ENCODE measurements around the gene PLEKHH1.

Gene PLEKHH1

GRCh38 chr14:67493092-67493717 is 39.9 kb upstream of the PLEKHH1 start:
- in situ Hi-C loops (cut with HindIII; ENCODE audit: low pct_ligation_motif_present, low sequenced_read_pairs), result no loop called here
- H3K36me3 ChIP-seq (replicated peaks), result no peaks in the 10 kb centered on the region
- TF ChIP-seq CTCF (IDR thresholded peaks at IDR 0.05; ENCODE audit: low read depth, low read length, missing control alignments), result no peak

GRCh38 chr14:67495827-67496226 is 37.3 kb upstream of the PLEKHH1 start:
- H3K27ac ChIP-seq, result no peak overlapping the region
- in situ Hi-C loops (cut with HindIII; ENCODE audit: low pct_ligation_motif_present, low sequenced_read_pairs), result no loop called here
- TF ChIP-seq CTCF (IDR thresholded peaks at IDR 0.05; ENCODE audit: low read depth, low read length, missing control alignments), result no peak
- DNase-seq, result no peak
- no peak overlapping the region for H3K4me3 ChIP-seq (ENCODE audit: low read depth, low read length)
- no peaks in the 10 kb centered on the region for H3K27me3 ChIP-seq (replicated peaks)
- no peaks in the 10 kb centered on the region for H3K36me3 ChIP-seq (replicated peaks)

More at GRCh38 chr14:67493092-67493717, 39.9 kb upstream of the PLEKHH1 start:
- Histone ChIP-seq H3K27ac (no peak overlapping the region), H3K4me3 (ENCODE audit: low read depth, low read length) (no peak overlapping the region), H3K27me3 (replicated peaks) (no peaks in the 10 kb centered on the region)
- no peak for DNase-seq

GRCh38 chr14:67497216-67497615 is 35.9 kb upstream of the PLEKHH1 start:
- in situ Hi-C loops (cut with HindIII; ENCODE audit: low pct_ligation_motif_present, low sequenced_read_pairs), result no loop called here
- no peak for DNase-seq
- H3K4me3 ChIP-seq (ENCODE audit: low read depth, low read length), result no peak overlapping the region
- TF ChIP-seq CTCF (IDR thresholded peaks at IDR 0.05; ENCODE audit: low read depth, low read length, missing control alignments), result no peak
- no peaks in the 10 kb centered on the region for H3K36me3 ChIP-seq (replicated peaks)
- no peak overlapping the region for H3K27ac ChIP-seq
- no peaks in the 10 kb centered on the region for H3K27me3 ChIP-seq (replicated peaks)

GRCh38 chr14:67497716-67498115 is 35.4 kb upstream of the PLEKHH1 start:
- Histone ChIP-seq H3K36me3 (replicated peaks) (no peaks in the 10 kb centered on the region), H3K27ac (no peak overlapping the region), H3K4me3 (ENCODE audit: low read depth, low read length) (no peak overlapping the region), H3K27me3 (replicated peaks) (no peaks in the 10 kb centered on the region)
- no peak for DNase-seq
- TF ChIP-seq CTCF (IDR thresholded peaks at IDR 0.05; ENCODE audit: low read depth, low read length, missing control alignments), result no peak
- in situ Hi-C loops (cut with HindIII; ENCODE audit: low pct_ligation_motif_present, low sequenced_read_pairs), result no loop called here

GRCh38 chr14:67500981-67501380 is 32.1 kb upstream of the PLEKHH1 start:
- Histone ChIP-seq H3K27ac (no peak overlapping the region), H3K36me3 (replicated peaks) (no peaks in the 10 kb centered on the region), H3K4me3 (ENCODE audit: low read depth, low read length) (no peak overlapping the region), H3K27me3 (replicated peaks) (no peaks in the 10 kb centered on the region)
- DNase-seq, result no peak
- in situ Hi-C loops (cut with HindIII; ENCODE audit: low pct_ligation_motif_present, low sequenced_read_pairs), result no loop called here
- TF ChIP-seq CTCF (IDR thresholded peaks at IDR 0.05; ENCODE audit: low read depth, low read length, missing control alignments), result no peak

GRCh38 chr14:67501670-67502069 is 31.4 kb upstream of the PLEKHH1 start:
- DNase-seq, result no peak
- H3K27me3 ChIP-seq (replicated peaks), result no peaks in the 10 kb centered on the region
- TF ChIP-seq CTCF (IDR thresholded peaks at IDR 0.05; ENCODE audit: low read depth, low read length, missing control alignments), result no peak
- no peaks in the 10 kb centered on the region for H3K36me3 ChIP-seq (replicated peaks)
- H3K4me3 ChIP-seq (ENCODE audit: low read depth, low read length), result no peak overlapping the region
- in situ Hi-C loops (cut with HindIII; ENCODE audit: low pct_ligation_motif_present, low sequenced_read_pairs), result no loop called here
- H3K27ac ChIP-seq, result no peak overlapping the region

Data from brain microvascular endothelial cell (primary cell).